Activated B cell treated with CpG ODN at 0.5 μM for 24 hours (primary cell): Measurements from ENCODE around the gene POSTN. TPM values are rescaled to one million over a fixed set of nuclear protein-coding genes. Genes with fewer than 3 reads are reported as not detected.

Source experiments
- ATAC-seq: fragments of 200-7000 bp; cut with Tn5 transposase; one replicate; pipeline ENCODE4 v1.10.0; 2021; ENCODE audit warnings: low read depth, mild to moderate bottlenecking, moderate library complexity
- CTCF ChIA-PET: fragments of 350-600 bp; sonication (Branson Sonifier 250); formaldehyde crosslinking; loops from one replicate; lab custom pipeline; 2021; ENCODE audit warnings: antibody characterized with exemption; lab: Charles Lee
- POLR2A ChIA-PET: fragments of 350-600 bp; sonication (Branson Sonifier 250); formaldehyde crosslinking; loops from one replicate; lab custom pipeline; 2021; ENCODE audit warnings: antibody characterized with exemption; lab: Charles Lee
- DNase-seq: peaks from one replicate; pipeline ENCODE4 v3.0.0; 2022
- H3K27ac Mint-ChIP-seq: one replicate; pipeline ENCODE4 v1.8.0; 2020; ENCODE audit warnings: mixed read lengths
- H3K27me3 Mint-ChIP-seq: one replicate; pipeline ENCODE4 v1.8.0; 2021; ENCODE audit warnings: mixed read lengths
- H3K36me3 Mint-ChIP-seq: one replicate; pipeline ENCODE4 v1.8.0; 2021; ENCODE audit warnings: low read depth, mixed read lengths
- H3K4me1 Mint-ChIP-seq: one replicate; pipeline ENCODE4 v1.8.0; 2021; ENCODE audit warnings: mixed read lengths
- H3K4me3 Mint-ChIP-seq: one replicate; pipeline ENCODE4 v1.8.0; 2020; ENCODE audit warnings: mild to moderate bottlenecking, mixed read lengths
- H3K9me3 Mint-ChIP-seq: one replicate; pipeline ENCODE4 v1.8.0; 2020; ENCODE audit warnings: mixed read lengths
- intact Hi-C: fragments of 100-400 bp; cut with micrococcal nuclease; formaldehyde crosslinking; loops from one replicate; pipeline ENCODE4 v1.15.1; 2024
- total RNA-seq: library from RNA; stranded (reverse); gene quantifications from 2 replicates; pipeline ENCODE4 v1.2.3, GENCODE V29; 2022
- TF ChIP-seq, protein P1 (sequence below): fragments of 200-600 bp; IDR thresholded peaks from one replicate; pipeline ENCODE4 v1.8.0; 2022; ENCODE audit warnings: antibody characterized with exemption, mild to moderate bottlenecking

POSTN gene
- total RNA-seq, 1 donor from 2014 or later = not detected

DNA sequence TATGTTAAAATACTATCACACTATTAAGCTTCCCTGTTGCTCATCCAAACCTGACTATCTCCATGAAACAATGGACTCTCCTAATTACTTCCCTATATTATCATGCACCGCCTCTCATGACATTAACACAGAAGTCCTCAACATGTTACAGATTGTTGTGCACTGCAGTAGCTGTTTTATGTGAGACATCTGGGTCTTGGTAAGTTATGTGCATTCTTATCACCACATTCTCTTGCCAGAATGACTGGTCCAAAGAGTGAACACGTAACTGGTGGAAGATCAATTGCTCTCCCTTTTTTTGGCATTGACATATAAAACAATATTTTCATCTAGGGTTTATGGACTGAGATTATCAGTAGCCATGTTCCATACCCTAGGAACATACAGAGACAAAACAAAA is 59.4 kb downstream of the POSTN start:
- TF ChIP-seq, protein P1, sequence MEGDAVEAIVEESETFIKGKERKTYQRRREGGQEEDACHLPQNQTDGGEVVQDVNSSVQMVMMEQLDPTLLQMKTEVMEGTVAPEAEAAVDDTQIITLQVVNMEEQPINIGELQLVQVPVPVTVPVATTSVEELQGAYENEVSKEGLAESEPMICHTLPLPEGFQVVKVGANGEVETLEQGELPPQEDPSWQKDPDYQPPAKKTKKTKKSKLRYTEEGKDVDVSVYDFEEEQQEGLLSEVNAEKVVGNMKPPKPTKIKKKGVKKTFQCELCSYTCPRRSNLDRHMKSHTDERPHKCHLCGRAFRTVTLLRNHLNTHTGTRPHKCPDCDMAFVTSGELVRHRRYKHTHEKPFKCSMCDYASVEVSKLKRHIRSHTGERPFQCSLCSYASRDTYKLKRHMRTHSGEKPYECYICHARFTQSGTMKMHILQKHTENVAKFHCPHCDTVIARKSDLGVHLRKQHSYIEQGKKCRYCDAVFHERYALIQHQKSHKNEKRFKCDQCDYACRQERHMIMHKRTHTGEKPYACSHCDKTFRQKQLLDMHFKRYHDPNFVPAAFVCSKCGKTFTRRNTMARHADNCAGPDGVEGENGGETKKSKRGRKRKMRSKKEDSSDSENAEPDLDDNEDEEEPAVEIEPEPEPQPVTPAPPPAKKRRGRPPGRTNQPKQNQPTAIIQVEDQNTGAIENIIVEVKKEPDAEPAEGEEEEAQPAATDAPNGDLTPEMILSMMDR = no peak
- H3K36me3 Mint-ChIP-seq = no peaks in the 10 kb centered on the region
- H3K4me1 Mint-ChIP-seq = no peaks in the 10 kb centered on the region
- intact Hi-C loops = no loop called here
- H3K9me3 Mint-ChIP-seq = peaks cover 8% of the 10 kb centered on the region
- ATAC-seq (no peak), DNase-seq (no peak)
- CTCF ChIA-PET = no interaction called here
- POLR2A ChIA-PET = no interaction called here
- H3K4me3 Mint-ChIP-seq = no peak overlapping the region
- H3K27me3 Mint-ChIP-seq = no peaks in the 10 kb centered on the region
- H3K27ac Mint-ChIP-seq = no peak overlapping the region

DNA sequence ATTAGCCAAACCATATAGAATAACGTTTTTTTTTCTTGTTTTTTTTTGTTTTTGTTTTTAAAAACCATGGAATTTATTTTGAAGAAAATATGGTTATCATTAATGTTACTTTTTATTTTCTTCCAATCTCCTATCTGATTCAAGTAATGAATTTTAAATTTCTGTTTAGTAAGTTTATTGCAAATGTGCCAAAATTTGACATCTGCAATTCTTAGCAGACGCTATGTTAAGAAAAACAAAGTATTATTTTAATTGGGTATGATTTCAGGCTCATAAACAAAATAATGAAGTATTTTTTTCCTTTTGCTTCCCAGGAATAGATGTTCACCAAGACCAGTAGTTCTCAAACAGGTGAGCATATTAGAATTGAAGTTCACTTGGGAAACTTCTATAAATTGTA is 63.1 kb downstream of the POSTN start:
- TF ChIP-seq, protein P1 = no peak
- peaks cover 16% of the 10 kb centered on the region for H3K9me3 Mint-ChIP-seq
- no peak overlapping the region for H3K4me3 Mint-ChIP-seq

DNA sequence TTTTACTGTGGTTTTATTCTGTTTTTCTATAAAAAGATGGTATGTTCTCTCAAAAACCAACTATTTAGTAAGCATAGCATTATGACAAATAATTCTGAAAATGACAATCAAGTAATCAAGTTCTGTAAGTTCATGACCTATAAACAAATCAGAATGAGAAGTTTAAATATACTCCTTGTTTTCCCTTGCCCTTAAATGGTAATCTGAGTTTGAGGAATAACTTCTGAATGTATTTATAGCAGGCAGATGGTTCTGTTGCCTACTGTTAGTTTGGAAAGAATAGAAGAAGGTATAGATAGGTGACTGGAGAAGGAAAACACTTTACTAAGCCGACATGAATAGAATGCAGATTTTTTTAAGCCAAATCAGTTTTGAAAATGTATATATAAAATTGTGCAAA is 63.9 kb downstream of the POSTN start:
- CTCF ChIA-PET = interaction anchor here (0.9 kb wide), 1 partner anchor 12 kb away, joined by 3 read pairs; no protein-coding TSS in a partner anchor
- TF ChIP-seq, protein P1 = no peak
- POLR2A ChIA-PET = no interaction called here
- H3K27ac Mint-ChIP-seq = no peak overlapping the region
- peaks cover 16% of the 10 kb centered on the region for H3K9me3 Mint-ChIP-seq
- DNase-seq (no peak), ATAC-seq (no peak)
- no peak overlapping the region for H3K4me3 Mint-ChIP-seq
- no peaks in the 10 kb centered on the region for H3K4me1 Mint-ChIP-seq
- H3K36me3 Mint-ChIP-seq = no peaks in the 10 kb centered on the region
- no peaks in the 10 kb centered on the region for H3K27me3 Mint-ChIP-seq
- intact Hi-C loops = no loop called here

More for the DNA sequence above, 63.1 kb downstream of the POSTN start:
- intact Hi-C loops = no loop called here
- DNase-seq (no peak), ATAC-seq (no peak)
- POLR2A ChIA-PET = no interaction called here
- H3K27ac Mint-ChIP-seq = no peak overlapping the region
- no peaks in the 10 kb centered on the region for H3K36me3 Mint-ChIP-seq
- no peaks in the 10 kb centered on the region for H3K4me1 Mint-ChIP-seq
- CTCF ChIA-PET = no interaction called here
- no peaks in the 10 kb centered on the region for H3K27me3 Mint-ChIP-seq

- ChIA-PET CTCF (interaction anchor here (0.9 kb wide), 1 partner anchor 11 kb away, joined by 3 read pairs; no protein-coding TSS in a partner anchor), POLR2A (no interaction called here)
- Mint-ChIP-seq H3K27ac (no peak overlapping the region), H3K4me1 (no peaks in the 10 kb centered on the region), H3K4me3 (no peak overlapping the region), H3K9me3 (peaks cover 16% of the 10 kb centered on the region), H3K36me3 (no peaks in the 10 kb centered on the region), H3K27me3 (no peaks in the 10 kb centered on the region)
- ATAC-seq = no peak
- no peak for DNase-seq
- intact Hi-C loops = no loop called here
- TF ChIP-seq, protein P1 = no peak
These were observed 64.4 kb downstream of the POSTN start for GRCh38 chr13:37534181-37534580.

- ATAC-seq (no peak), DNase-seq (no peak)
- ChIA-PET POLR2A (no interaction called here), CTCF (no interaction called here)
- TF ChIP-seq, protein P1 = no peak
- Mint-ChIP-seq H3K9me3 (peaks cover 12% of the 10 kb centered on the region), H3K27ac (no peak overlapping the region), H3K36me3 (no peaks in the 10 kb centered on the region), H3K4me3 (no peak overlapping the region), H3K27me3 (no peaks in the 10 kb centered on the region), H3K4me1 (no peaks in the 10 kb centered on the region)
- intact Hi-C loops = no loop called here
These were observed 67.5 kb downstream of the POSTN start for GRCh38 chr13:37531049-37531448.
